Stimulated activated CD8-positive, alpha-beta memory T cell treated with anti-CD3 and anti-CD28 coated beads, Interleukin-12 subunit alpha, Interleukin-12 subunit beta, amount 100 ng/mL, for 24 hours (primary cell): ENCODE measurements around the gene SSC4D.
"Not testable (repeated sequence)": the region's sequence is repeated elsewhere in the genome, so short reads cannot be mapped to it uniquely, and the experiment has no call there.

Experiments used
- DNase-seq: peaks from one replicate; pipeline ENCODE4 v3.0.0-alpha.2; 2020; ENCODE audit errors: extremely low read depth

Gene SSC4D

DNA sequence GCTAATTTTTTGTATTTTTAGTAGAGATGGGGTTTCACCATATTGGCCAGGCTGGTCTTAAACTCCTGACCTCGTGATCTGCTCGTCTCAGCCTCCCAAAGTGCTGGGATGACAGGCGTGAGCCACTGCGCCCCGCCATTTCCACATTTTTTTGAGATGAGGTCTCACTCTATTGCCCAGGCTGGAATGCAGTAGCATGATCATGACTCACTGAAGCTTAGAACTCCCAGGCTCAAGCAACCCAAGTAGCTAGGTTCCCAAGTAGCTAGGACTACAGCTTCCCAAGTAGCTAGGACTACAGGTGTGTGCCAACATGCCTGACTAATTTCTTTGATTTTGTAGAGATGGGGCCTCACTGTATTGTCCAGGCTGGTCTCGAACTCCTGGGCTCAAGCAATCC lies 11.6 kb upstream of the SSC4D start:
- DNase-seq, result not testable (repeated sequence)

GRCh38 chr7:76417654-76418310 lies 8.3 kb upstream of the SSC4D start:
- DNase-seq, result not testable (repeated sequence)

DNA sequence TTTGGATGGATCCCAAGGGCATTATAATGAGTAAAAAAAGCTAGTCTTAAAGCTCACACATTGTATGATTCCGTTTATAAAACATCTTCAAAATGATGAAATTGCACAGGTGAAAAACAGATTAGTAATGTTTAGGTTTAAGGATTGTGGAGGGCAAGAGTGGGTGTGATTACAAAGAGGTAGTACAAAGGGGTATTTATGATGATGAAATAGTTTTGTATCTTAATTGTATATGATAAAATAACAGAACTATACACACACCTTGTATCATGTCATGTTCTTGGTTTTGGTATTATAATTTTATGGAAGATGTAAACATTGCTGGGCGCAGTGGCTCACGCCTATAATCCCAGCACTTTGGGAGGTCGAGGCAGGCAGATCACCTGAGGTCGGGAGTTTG lies 2.8 kb upstream of the SSC4D start:
- no peak for DNase-seq

GRCh38 chr7:76411626-76412025 lies 2.1 kb upstream of the SSC4D start:
- DNase-seq, result no peak

- DNase-seq, result no peak
These were observed 1.4 kb downstream of the SSC4D start for GRCh38 chr7:76408121-76408560.

DNA sequence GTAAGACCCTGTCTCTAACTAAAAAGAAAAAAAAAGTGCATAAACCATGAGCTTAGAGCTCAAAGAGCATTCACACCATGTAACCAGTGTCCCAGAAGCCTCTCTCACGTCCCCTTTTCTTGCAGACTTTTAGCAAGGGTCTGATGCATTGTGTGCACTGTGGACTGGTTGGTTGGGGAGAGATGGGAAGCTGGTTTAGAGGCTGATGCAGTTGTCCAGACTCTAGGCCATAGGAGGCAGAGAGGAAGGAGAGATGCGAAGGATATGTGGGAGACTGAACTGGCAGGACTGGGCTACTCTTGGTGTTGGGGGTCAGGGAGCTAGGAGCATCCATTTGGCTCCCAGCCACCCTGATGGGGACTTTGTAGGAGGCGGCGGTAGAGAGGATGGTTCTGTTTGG lies 1.8 kb downstream of the SSC4D start:
- no peak for DNase-seq

DNA sequence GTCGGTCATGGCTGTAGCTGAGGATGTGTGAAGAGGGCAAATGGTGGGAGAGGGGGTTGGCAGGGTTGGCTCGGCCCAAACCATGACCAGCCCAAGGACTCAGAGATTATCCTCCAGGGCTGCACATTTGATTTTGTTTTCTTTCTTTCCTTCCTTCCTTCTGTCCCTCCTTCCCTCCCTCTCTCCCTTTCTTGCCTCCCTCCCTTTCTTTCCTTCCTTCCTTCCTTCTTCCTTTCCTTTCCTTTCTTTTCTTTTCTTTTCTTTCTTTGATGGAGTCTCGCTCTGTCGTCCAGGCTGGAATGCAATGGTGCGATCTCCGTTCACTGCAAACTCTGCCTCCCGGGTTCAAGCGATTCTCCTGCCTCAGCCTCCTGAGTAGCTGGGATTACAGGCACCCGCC lies 3.8 kb downstream of the SSC4D start:
- no peak for DNase-seq

GRCh38 chr7:76403780-76404494 lies 5.6 kb downstream of the SSC4D start:
- DNase-seq, result no peak

DNA sequence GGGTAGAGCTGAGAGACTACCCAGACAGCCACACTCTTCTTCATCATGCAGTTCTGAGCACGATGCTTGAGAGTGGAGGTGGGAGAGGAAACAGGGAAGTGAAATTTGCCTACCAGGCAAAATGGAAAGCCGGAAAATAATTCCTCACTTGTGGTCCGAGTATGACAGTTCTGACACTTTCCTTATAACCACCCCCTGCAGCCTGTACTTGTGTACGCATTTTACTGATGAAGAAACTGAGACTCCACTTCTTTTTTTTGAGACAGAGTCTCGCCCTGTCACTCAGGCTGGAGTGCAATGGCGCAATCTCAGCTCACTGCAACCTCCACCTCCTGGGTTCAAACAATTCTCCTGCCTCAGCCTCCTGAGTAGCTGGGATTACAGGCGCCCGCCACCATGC lies 6.4 kb downstream of the SSC4D start:
- DNase-seq, result not testable (repeated sequence)

DNA sequence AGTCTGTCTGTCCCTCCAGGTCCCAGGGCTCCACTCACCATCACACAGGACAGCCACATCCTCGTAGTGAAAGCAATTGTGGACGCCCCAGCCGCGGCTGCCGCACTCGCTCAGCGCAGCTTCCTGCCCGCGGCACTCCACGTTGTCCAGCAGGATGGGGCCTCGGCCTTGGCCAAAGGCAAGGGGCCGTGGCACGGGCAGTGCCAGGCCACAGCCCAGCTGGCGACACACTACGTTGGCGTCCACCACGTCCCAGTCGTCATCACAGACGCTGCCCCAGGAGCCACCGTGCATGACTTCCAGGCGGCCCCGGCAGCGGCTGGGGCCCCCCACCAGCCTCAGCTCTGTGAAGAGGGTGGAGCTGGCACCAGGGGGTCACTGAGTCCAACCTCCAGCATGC lies 9.2 kb downstream of the SSC4D start:
- no peak for DNase-seq

DNA sequence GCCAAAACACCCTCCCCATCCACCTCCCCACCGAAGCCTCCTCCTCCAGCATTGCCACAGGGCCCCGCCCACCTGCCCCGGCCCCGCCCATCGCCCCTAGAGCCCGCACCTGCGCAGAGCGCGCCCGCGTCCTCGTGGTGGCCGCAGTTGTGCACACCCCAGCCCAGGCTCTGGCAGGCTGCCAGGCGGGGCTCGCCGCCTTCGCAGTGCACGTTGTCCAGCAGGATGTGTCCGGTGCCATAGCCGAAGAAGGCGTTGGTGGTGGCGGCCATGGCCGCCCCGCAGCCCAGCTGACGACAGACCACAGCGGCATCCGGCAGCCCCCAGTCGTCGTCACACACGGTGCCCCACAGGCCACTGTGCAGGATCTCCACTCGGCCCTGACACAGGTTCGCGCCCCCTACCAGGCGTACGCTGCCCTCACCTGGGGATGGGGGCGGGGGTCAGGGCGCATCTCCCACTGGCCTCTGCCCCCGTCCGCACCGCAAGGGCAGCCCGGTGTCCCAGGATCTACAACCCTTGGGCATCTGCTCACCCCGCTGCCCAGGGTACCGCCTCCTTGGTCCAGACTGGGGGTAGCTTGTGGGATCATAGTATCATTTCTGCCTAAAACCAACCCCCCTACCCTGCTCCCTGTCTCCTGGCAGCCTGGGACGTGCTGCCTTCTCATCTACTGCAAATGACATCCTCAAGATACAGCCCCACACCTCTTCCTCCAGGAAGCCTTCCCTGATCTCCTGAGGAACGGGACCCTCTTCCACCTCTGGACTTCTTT lies 11.9 kb downstream of the SSC4D start:
- DNase-seq, result peak; percentile 64

DNA sequence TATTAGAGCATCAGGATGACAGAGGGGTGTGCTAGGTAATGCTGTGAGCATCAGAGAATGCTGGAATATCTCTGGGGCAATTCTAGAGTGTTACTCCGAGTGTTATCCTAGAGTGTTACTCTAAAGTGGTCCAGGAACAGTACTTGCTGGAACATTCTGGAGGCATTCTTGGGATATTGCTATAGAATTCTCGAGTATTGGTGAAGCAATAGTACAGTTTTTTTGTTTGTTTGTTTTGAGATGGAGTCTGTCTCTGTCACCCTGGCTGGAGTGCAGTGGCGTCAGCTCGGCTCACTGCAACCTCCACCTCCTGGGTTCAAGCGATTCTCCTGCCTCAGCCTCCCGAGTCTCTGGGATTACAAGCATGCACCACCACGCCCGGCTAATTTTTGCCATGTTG lies 12.6 kb downstream of the SSC4D start:
- DNase-seq, result no peak

DNA sequence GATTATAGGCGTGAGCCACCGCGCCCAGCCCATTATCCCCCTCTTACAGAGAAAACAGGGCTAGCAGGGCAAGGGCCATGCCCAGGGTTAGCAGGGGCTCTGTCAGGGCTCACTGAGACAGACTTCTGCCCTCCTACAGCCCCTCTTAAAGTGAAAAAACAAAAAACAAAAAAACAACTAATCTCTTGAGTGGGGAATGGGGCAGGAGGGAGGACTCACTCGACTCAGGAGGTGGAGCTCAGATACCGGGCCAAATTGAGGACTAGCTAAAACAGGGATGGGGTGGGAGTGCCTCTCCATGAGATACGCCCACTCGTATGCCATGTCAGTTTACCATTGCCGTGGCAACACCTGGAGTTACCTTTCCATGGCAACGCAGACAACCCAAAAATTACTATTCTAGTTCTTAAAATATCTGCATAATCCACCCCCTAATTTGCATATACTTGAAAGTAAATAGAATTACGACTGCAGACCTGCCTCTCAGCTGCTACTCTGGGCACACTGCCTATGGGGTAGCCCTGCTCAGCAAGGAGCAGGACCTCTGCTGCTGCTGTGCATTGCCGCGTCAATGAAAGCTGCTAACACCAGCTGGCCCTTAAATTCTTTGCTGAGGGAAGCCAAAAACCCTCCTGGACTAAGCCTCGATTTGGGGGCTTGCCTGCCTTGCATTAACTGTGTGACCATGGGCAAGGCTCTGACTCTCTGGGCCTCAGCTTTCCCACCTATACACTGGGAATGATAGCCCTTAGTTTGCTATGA lies 13.4 kb downstream of the SSC4D start:
- no peak for DNase-seq

GRCh38 chr7:76395605-76395964 lies 13.9 kb downstream of the SSC4D start:
- not testable (repeated sequence) for DNase-seq

DNA sequence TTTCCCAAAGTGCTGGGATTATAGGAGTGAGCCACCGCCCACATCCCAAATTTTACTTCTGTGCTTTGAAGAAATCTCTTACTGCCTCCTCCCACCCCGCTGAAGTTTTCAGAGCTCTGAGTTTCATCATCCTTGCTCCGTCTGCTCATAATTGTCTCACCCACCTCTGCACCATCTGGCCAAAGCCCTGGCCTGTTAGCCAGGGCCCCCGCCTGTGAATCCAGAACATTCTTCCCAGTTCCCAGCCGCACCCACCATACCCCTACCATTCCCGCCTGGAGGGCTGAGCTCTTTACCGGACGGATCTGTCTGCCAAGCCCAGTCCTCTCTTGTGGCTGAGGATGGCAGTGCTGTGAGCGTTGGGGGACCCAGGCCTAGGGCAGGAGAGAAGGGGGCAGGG lies 14.5 kb downstream of the SSC4D start:
- DNase-seq, result no peak

GRCh38 chr7:76393116-76394031 lies 16.1 kb downstream of the SSC4D start:
- DNase-seq, result peak; percentile 82

- DNase-seq, result no peak
These were observed 16.9 kb downstream of the SSC4D start for GRCh38 chr7:76392531-76393115.

DNA sequence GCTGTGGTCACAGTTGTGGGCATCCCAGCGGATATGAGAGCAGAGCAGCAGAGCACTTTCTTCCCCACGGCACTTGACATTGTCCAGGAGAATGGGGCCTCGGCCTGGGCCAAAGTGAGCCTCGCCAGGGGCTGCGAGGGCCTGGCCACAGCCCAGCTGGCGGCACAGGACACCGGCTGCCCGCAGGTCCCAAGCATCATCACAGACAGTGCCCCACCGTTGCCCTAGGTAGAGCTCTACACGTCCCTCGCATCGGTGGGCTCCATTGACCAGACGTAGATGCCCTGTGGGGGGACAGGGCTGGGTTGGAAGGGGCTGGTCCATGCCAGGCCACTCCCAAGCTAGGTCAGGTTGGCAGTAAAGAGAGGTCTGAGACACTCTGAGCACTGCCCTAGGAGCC lies 19.4 kb downstream of the SSC4D start:
- DNase-seq, result no peak

- DNase-seq, result not testable (repeated sequence)
These were observed 21.7 kb downstream of the SSC4D start for GRCh38 chr7:76387789-76388188.

GRCh38 chr7:76386691-76387260 lies 22.7 kb downstream of the SSC4D start:
- no peak for DNase-seq
